DND-41 (cell line): ENCODE results near the gene BCR.
A peak's percentile ranks its signal among the peaks of the same experiment; 100 is the strongest.

ENCODE experiments used
- ATAC-seq: fragments of 200-7000 bp; cut with Tn5 transposase; 3 replicates; pipeline ENCODE4 v1.9.1; 2021; ENCODE audit warnings: low read depth; ENCODE audit not compliant: insufficient read depth
- DNase-seq: peaks from one replicate; pipeline ENCODE4 v3.0.0-alpha.2; 2020
- H2AFZ ChIP-seq: 2 replicates; pipeline ENCODE4 v1.6.0; 2012; ENCODE audit warnings: low read depth, low read length
- H3K27ac ChIP-seq: 2 replicates; pipeline ENCODE4 v1.5.1; 2012; ENCODE audit warnings: low read length, inconsistent platforms
- H3K27me3 ChIP-seq: fragments of 200-600 bp; sonication (generic); 2 replicates; pipeline ENCODE4 v1.6.0; 2012; ENCODE audit warnings: low read length, mild to moderate bottlenecking, inconsistent platforms; ENCODE audit not compliant: insufficient read depth, poor library complexity
- H3K36me3 ChIP-seq: 2 replicates; pipeline ENCODE4 v1.5.1; 2012; ENCODE audit warnings: low read length, inconsistent platforms; ENCODE audit not compliant: insufficient read depth
- H3K4me1 ChIP-seq: 2 replicates; pipeline ENCODE4 v1.5.1; 2012; ENCODE audit warnings: mild to moderate bottlenecking, low read length; ENCODE audit not compliant: insufficient read depth
- H3K4me2 ChIP-seq: 2 replicates; pipeline ENCODE4 v1.6.0; 2012; ENCODE audit warnings: mild to moderate bottlenecking, moderate library complexity, low read length, inconsistent platforms; ENCODE audit not compliant: insufficient read depth
- H3K4me3 ChIP-seq, 2 experiments: fragments of 200-600 bp in 1 of 2; shearing (Covaris generic) in 1 of 2; 2 replicates each; pipeline ENCODE4 v1.5.1; 2012 to 2016; ENCODE audit warnings: inconsistent platforms in 2 of 2, low read length in 2 of 2, mild to moderate bottlenecking in 2 of 2, low read depth in 1 of 2, moderate library complexity in 1 of 2
- H3K79me2 ChIP-seq: 2 replicates; pipeline ENCODE4 v1.6.0; 2012; ENCODE audit warnings: low read length, inconsistent platforms; ENCODE audit not compliant: insufficient read depth
- H3K9ac ChIP-seq: 2 replicates; pipeline ENCODE4 v1.6.0; 2012; ENCODE audit warnings: low read depth, mild to moderate bottlenecking, inconsistent platforms, low read length, moderate library complexity
- H3K9me3 ChIP-seq: 2 replicates; pipeline ENCODE4 v1.5.1; 2012; ENCODE audit warnings: low read length, moderate library complexity, mild to moderate bottlenecking, inconsistent platforms; ENCODE audit not compliant: insufficient read depth, severe bottlenecking
- H4K20me1 ChIP-seq: 2 replicates; pipeline ENCODE4 v1.6.0; 2012; ENCODE audit warnings: low read length; ENCODE audit not compliant: insufficient read depth
- EZH2 ChIP-seq: IDR thresholded peaks from 3 replicates; pipeline ENCODE4 v1.6.1; 2012; ENCODE audit warnings: borderline replicate concordance, low read depth, mild to moderate bottlenecking, moderate library complexity, low read length, inconsistent platforms; ENCODE audit not compliant: severe bottlenecking
- TF ChIP-seq, protein P1 (sequence below): IDR thresholded peaks from 2 replicates; pipeline ENCODE4 v1.5.1; 2012; ENCODE audit warnings: borderline replicate concordance, low read length, moderate library complexity, mild to moderate bottlenecking; ENCODE audit not compliant: poor library complexity, severe bottlenecking; ENCODE audit errors: extremely low read depth

Gene BCR

DNA sequence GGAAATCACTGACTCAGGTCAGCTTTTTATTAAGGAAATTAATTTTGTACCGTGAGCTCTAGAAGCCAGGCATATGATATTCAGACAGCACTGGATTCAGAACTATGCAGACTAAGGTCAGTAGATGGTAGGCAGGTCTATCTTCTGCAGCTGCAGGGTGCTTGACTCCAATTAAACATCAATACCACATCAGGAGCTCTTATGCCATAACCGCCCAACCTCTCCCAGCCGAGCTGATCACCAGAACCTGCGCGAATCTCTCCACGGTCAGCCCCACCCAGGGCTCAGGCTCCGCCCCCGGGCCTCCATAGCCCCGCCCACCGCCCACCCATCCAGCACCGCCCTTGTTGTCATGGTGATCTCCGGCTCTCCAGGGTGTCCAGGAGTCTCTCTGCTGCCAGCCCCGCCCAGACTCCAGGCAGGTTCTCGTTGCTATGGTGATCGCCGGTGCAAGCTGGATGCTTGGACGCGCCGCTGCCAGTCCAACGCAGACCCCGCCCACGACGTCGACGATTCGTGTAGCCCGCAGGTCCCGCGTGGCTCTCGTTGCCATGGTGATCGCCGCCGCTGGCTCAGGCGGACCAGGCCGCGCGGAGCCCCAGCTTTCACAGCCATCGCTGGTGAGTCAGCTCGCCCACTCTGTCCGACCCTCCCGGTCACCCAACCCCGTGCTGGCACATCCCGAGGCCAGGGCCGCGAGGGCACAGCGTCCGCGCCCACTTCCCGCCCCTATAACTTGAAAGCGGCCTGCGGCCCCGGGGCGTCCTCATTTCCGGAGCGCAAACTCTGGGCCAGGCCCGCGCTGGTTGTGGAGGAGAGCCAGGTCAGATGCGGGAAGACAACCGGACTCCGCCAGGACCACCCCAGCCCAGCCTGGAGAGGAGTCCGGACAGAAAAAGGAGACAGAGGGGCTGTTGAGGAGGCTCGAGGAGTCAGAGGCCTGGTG, 35.1 kb upstream of the BCR start, which contains the start of gene RAB36:
Gene RAB36, plus strand, starts transcription at position 546 of the 946 bp plus-strand sequence. CDS start 1,140 bp downstream, outside the sequence.
- DNase-seq (peak; percentile 18), ATAC-seq (no peak)
- Histone ChIP-seq H3K27me3 (peaks cover 2% of the 10 kb centered on the region), H2AFZ (no peak within 1 kb of the TSS), H3K36me3 (no peaks in the 10 kb centered on the region), H3K9ac (no peak within 1 kb of the TSS), H3K4me3 (no peak within 1 kb of the TSS), H3K27ac (no peak within 1 kb of the TSS), H3K4me2 (no peak within 1 kb of the TSS), H3K9me3 (no peaks in the 10 kb centered on the region), H3K4me1 (peaks cover 18% of the 10 kb centered on the region), H3K79me2 (no peaks in the 10 kb centered on the region), H4K20me1 (no peaks in the 10 kb centered on the region)
- TF ChIP-seq EZH2: no peak
- TF ChIP-seq, protein P1, sequence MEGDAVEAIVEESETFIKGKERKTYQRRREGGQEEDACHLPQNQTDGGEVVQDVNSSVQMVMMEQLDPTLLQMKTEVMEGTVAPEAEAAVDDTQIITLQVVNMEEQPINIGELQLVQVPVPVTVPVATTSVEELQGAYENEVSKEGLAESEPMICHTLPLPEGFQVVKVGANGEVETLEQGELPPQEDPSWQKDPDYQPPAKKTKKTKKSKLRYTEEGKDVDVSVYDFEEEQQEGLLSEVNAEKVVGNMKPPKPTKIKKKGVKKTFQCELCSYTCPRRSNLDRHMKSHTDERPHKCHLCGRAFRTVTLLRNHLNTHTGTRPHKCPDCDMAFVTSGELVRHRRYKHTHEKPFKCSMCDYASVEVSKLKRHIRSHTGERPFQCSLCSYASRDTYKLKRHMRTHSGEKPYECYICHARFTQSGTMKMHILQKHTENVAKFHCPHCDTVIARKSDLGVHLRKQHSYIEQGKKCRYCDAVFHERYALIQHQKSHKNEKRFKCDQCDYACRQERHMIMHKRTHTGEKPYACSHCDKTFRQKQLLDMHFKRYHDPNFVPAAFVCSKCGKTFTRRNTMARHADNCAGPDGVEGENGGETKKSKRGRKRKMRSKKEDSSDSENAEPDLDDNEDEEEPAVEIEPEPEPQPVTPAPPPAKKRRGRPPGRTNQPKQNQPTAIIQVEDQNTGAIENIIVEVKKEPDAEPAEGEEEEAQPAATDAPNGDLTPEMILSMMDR: no peak

- no peaks in the 10 kb centered on the region for H3K9me3 ChIP-seq
- peaks cover 18% of the 10 kb centered on the region for H3K4me1 ChIP-seq
- no peaks in the 10 kb centered on the region for H3K36me3 ChIP-seq
- H2AFZ ChIP-seq: no peak overlapping the region
- ATAC-seq: no peak
- H4K20me1 ChIP-seq: no peaks in the 10 kb centered on the region
- DNase-seq: no peak
- H3K9ac ChIP-seq: no peak overlapping the region
- H3K4me2 ChIP-seq: no peak overlapping the region
- H3K79me2 ChIP-seq: no peaks in the 10 kb centered on the region
- peaks cover 2% of the 10 kb centered on the region for H3K27me3 ChIP-seq
- no peak overlapping the region for H3K4me3 ChIP-seq
- TF ChIP-seq, protein P1: no peak
- no peak for TF ChIP-seq EZH2
- H3K27ac ChIP-seq: no peak overlapping the region
Measured at GRCh38 chr22:23145878-23146470, 34.3 kb upstream of the BCR start.

- H3K27me3 ChIP-seq: peaks cover 2% of the 10 kb centered on the region
- H3K4me3 ChIP-seq: no peak overlapping the region
- H2AFZ ChIP-seq: no peak overlapping the region
- no peaks in the 10 kb centered on the region for H4K20me1 ChIP-seq
- no peak for ATAC-seq
- no peaks in the 10 kb centered on the region for H3K79me2 ChIP-seq
- no peaks in the 10 kb centered on the region for H3K9me3 ChIP-seq
- H3K36me3 ChIP-seq: no peaks in the 10 kb centered on the region
- no peak for TF ChIP-seq EZH2
- TF ChIP-seq, protein P1: no peak
- peaks cover 13% of the 10 kb centered on the region for H3K4me1 ChIP-seq
- no peak overlapping the region for H3K4me2 ChIP-seq
- no peak overlapping the region for H3K9ac ChIP-seq
- DNase-seq: no peak
- no peak overlapping the region for H3K27ac ChIP-seq
Measured at GRCh38 chr22:23146478-23147205, 33.7 kb upstream of the BCR start.
